IgD-negative memory B cell (primary cell): ENCODE data around the gene CDSN. TPM values are rescaled to one million over a fixed set of nuclear protein-coding genes. Genes with fewer than 3 reads are reported as not detected.
A peak's percentile ranks its signal among the peaks of the same experiment; 100 is the strongest.
"Not testable (repeated sequence)": the region's sequence is repeated elsewhere in the genome, so short reads cannot be mapped to it uniquely, and the experiment has no call there.

Source experiments
- H3K27ac Mint-ChIP-seq, 3 donors: one replicate each; pipeline ENCODE4 v1.8.0; 2020 to 2022; ENCODE audit warnings: mild to moderate bottlenecking in 3 of 3, mixed read lengths in 3 of 3, moderate library complexity in 1 of 3
- H3K27me3 Mint-ChIP-seq: one replicate; pipeline ENCODE4 v1.8.0; 2021; ENCODE audit warnings: mixed read lengths
- H3K36me3 Mint-ChIP-seq: one replicate; pipeline ENCODE4 v1.8.0; 2020; ENCODE audit warnings: mild to moderate bottlenecking, mixed read lengths
- H3K4me1 Mint-ChIP-seq, 3 donors: one replicate each; pipeline ENCODE4 v1.8.0; 2020 to 2022; ENCODE audit warnings: mixed read lengths in 3 of 3, mild to moderate bottlenecking in 1 of 3
- H3K4me3 Mint-ChIP-seq, 4 donors: one replicate each; pipeline ENCODE4 v1.8.0; 2020 to 2022; ENCODE audit warnings: mild to moderate bottlenecking in 4 of 4, mixed read lengths in 4 of 4, moderate library complexity in 3 of 4
- H3K9me3 Mint-ChIP-seq, 3 donors: one replicate each; pipeline ENCODE4 v1.8.0; 2020 to 2021; ENCODE audit warnings: mixed read lengths in 3 of 3, mild to moderate bottlenecking in 1 of 3
- polyA plus RNA-seq: library from polyadenylated mRNA; unstranded; fragments of 300-500 nt; fragmentation: Illumina TruSeq; gene quantifications from one replicate; pipeline ENCODE4 v1.2.3, GENCODE V29; 2021

Gene CDSN
- polyA plus RNA-seq = not detected

GRCh38 chr6:31120151-31120915 is at the start of gene CDSN:
Gene CDSN (minus strand): TSS chr6:31120446. CDS start chr6:31120419, 27 bp downstream.
- H3K27ac Mint-ChIP-seq = no peak within 1 kb of the TSS
- peaks cover 0 to 4% (median 2%) of the 10 kb centered on the region in 3 donors for H3K4me1 Mint-ChIP-seq
- H3K36me3 Mint-ChIP-seq = peaks cover 3% of the 10 kb centered on the region
- peaks cover 16% of the 10 kb centered on the region for H3K27me3 Mint-ChIP-seq
- no peak within 1 kb of the TSS for H3K4me3 Mint-ChIP-seq
- H3K9me3 Mint-ChIP-seq = no peaks in the 10 kb centered on the region

GRCh38 chr6:31169123-31169857 is 49.0 kb upstream of the CDSN start:
- H3K36me3 Mint-ChIP-seq = no peaks in the 10 kb centered on the region
- H3K9me3 Mint-ChIP-seq = no peaks in the 10 kb centered on the region
- peaks cover 4 to 10% (median 8%) of the 10 kb centered on the region in 3 donors for H3K4me1 Mint-ChIP-seq
- H3K27ac Mint-ChIP-seq = peak overlapping the region in 1 of 3 donors; percentile 59
- no peak overlapping the region for H3K4me3 Mint-ChIP-seq
- no peaks in the 10 kb centered on the region for H3K27me3 Mint-ChIP-seq

- Mint-ChIP-seq H3K27me3 (no peaks in the 10 kb centered on the region), H3K4me1 (peaks cover 9 to 11% (median 11%) of the 10 kb centered on the region in 3 donors), H3K27ac (no peak overlapping the region), H3K9me3 (no peaks in the 10 kb centered on the region), H3K4me3 (no peak overlapping the region), H3K36me3 (no peaks in the 10 kb centered on the region)
Measured at GRCh38 chr6:31168606-31169005, 48.4 kb upstream of the CDSN start.

GRCh38 chr6:31165986-31166385 is 45.7 kb upstream of the CDSN start:
- H3K27ac Mint-ChIP-seq = no peak overlapping the region
- H3K4me3 Mint-ChIP-seq = peak overlapping the region in 1 of 4 donors; percentile 23

GRCh38 chr6:31165064-31165832 is 45.0 kb upstream of the CDSN start:
- H3K9me3 Mint-ChIP-seq, H3K27me3 Mint-ChIP-seq, H3K36me3 Mint-ChIP-seq: not testable (repeated sequence)
- Mint-ChIP-seq H3K4me3 (peak overlapping the region; percentile 1 to 93 (median 72)), H3K27ac (peak overlapping the region; percentile 8 to 91 (median 51)), H3K4me1 (peaks cover 12 to 15% (median 15%) of the 10 kb centered on the region in 3 donors)

More at GRCh38 chr6:31165986-31166385, 45.7 kb upstream of the CDSN start:
- Mint-ChIP-seq H3K36me3 (peaks cover 2% of the 10 kb centered on the region), H3K9me3 (no peaks in the 10 kb centered on the region), H3K27me3 (no peaks in the 10 kb centered on the region), H3K4me1 (peaks cover 12 to 15% (median 15%) of the 10 kb centered on the region in 3 donors)

- H3K27me3 Mint-ChIP-seq, H3K9me3 Mint-ChIP-seq, H3K36me3 Mint-ChIP-seq: not testable (repeated sequence)
- H3K4me3 Mint-ChIP-seq = peak overlapping the region in 3 of 4 donors; percentile 1 to 93 (median 20)
- peaks cover 16 to 20% (median 20%) of the 10 kb centered on the region in 3 donors for H3K4me1 Mint-ChIP-seq
- H3K27ac Mint-ChIP-seq = peak overlapping the region; percentile 8 to 91 (median 64)
Measured at GRCh38 chr6:31164475-31165063, 44.3 kb upstream of the CDSN start.

GRCh38 chr6:31163922-31164321 is 43.7 kb upstream of the CDSN start:
- Mint-ChIP-seq H3K27ac (peak overlapping the region in 1 of 3 donors; percentile 64), H3K4me3 (peak overlapping the region in 2 of 4 donors; percentile 2 to 49), H3K36me3 (peaks cover 2% of the 10 kb centered on the region), H3K9me3 (no peaks in the 10 kb centered on the region), H3K4me1 (peaks cover 17 to 25% (median 24%) of the 10 kb centered on the region in 3 donors), H3K27me3 (no peaks in the 10 kb centered on the region)

- Mint-ChIP-seq H3K4me3 (peak overlapping the region in 1 of 4 donors; percentile 46), H3K4me1 (peaks cover 21 to 30% (median 26%) of the 10 kb centered on the region in 3 donors), H3K36me3 (peaks cover 2% of the 10 kb centered on the region), H3K9me3 (no peaks in the 10 kb centered on the region), H3K27ac (peak overlapping the region in 1 of 3 donors; percentile 3), H3K27me3 (no peaks in the 10 kb centered on the region)
Measured at GRCh38 chr6:31162463-31163165, 42.4 kb upstream of the CDSN start.

GRCh38 chr6:31161216-31162126 is 41.2 kb upstream of the CDSN start:
- Mint-ChIP-seq H3K27me3 (no peaks in the 10 kb centered on the region), H3K27ac (no peak overlapping the region), H3K36me3 (peaks cover 2% of the 10 kb centered on the region), H3K9me3 (no peaks in the 10 kb centered on the region), H3K4me1 (peaks cover 21 to 37% (median 26%) of the 10 kb centered on the region in 3 donors), H3K4me3 (peak overlapping the region in 1 of 4 donors; percentile 46)

GRCh38 chr6:31158863-31159855 is 38.9 kb upstream of the CDSN start:
- H3K4me3 Mint-ChIP-seq = peak overlapping the region; percentile 81 to 97 (median 93)
- H3K9me3 Mint-ChIP-seq = no peaks in the 10 kb centered on the region
- H3K27me3 Mint-ChIP-seq = no peaks in the 10 kb centered on the region
- H3K36me3 Mint-ChIP-seq = peaks cover 2% of the 10 kb centered on the region
- H3K4me1 Mint-ChIP-seq = peaks cover 13 to 28% (median 21%) of the 10 kb centered on the region in 3 donors
- peak overlapping the region; percentile 36 to 98 (median 94) for H3K27ac Mint-ChIP-seq

GRCh38 chr6:31158140-31158862 is 38.1 kb upstream of the CDSN start, which contains the start of gene TCF19:
Gene TCF19 (plus strand): TSS chr6:31158589. CDS start chr6:31159470, 881 bp downstream.
- peak within 1 kb of the TSS; percentile 36 to 98 (median 94) for H3K27ac Mint-ChIP-seq
- H3K4me1 Mint-ChIP-seq = peaks cover 9 to 25% (median 13%) of the 10 kb centered on the region in 3 donors
- H3K9me3 Mint-ChIP-seq = no peaks in the 10 kb centered on the region
- peaks cover 2% of the 10 kb centered on the region for H3K36me3 Mint-ChIP-seq
- no peaks in the 10 kb centered on the region for H3K27me3 Mint-ChIP-seq
- H3K4me3 Mint-ChIP-seq = peak within 1 kb of the TSS; percentile 81 to 97 (median 93)
